ENCODE measurements around the gene DMWD.
"Not testable (repeated sequence)": the region's sequence is repeated elsewhere in the genome, so short reads cannot be mapped to it uniquely, and the experiment has no call there.

DMWD gene

DNA sequence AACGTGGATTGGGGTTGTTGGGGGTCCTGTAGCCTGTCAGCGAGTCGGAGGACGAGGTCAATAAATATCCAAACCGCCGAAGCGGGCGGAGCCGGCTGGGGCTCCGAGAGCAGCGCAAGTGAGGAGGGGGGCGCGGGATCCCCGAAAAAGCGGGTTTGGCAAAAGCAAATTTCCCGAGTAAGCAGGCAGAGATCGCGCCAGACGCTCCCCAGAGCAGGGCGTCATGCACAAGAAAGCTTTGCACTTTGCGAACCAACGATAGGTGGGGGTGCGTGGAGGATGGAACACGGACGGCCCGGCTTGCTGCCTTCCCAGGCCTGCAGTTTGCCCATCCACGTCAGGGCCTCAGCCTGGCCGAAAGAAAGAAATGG lies 22.8 kb downstream of the DMWD start:
- DNase-seq (ENCODE audit: low read depth) = no peak

DNA sequence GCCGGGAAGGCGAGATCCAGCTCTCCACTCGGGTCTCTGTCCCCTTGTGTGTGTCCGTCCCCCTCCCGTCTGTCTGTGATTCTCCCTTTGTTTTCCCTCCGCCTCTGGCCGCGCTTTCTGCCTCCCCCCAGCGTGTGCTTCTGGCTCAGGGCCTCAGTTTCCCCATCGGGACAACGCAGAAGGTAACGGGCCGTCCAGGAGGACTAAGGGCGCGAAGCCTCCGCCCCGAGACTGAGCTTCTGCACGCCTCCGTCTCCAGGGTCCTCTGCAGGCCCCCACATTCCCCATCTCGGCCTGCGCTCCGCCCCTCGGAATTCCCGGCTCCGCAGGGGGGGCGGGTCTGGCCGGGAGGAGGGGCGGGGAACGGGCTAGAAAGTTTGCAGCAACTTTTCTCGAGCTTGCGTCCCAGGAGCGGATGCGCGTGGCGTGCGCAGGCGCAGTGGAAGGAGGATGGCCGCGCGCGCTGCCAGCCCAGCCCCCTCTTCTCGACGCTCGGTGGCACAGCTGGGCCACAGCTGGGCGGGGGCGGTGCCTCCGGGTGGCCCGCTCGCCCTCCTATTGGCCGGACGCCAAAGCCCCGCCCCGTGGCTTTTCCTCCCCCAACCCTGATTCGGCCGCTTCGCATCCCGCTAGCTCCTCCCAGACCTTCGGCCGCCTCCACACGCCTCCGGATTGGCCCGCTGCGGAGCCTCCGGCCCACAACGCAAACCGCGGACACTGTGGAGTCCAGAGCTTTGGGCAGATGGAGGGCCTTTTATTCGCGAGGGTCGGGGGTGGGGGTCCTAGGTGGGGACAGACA lies 23.5 kb downstream of the DMWD start, which contains the start of gene SIX5:
SIX5 (minus strand) TSS at position 269 of the 799 bp plus-strand sequence. CDS start 408 bp downstream, outside the sequence.
- DNase-seq (ENCODE audit: low read depth) = peak; percentile 98

DNA sequence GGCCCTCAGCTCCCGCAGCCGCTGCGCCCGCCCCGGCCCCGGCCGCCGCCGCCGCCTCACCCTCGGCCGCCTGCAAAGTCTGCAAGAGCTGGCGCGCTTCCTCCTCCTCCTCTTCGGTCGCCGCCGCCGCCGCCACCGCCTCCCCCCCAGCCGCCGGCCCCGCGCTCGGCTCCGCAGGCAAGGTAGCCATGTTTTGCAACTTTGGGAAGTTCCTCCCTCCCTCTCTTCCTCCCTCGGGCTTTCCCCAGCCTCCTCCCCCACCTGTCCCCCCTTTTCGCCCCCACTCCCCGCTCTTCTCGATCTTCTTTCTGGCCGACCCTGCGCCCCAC lies 24.0 kb downstream of the DMWD start:
- peak; percentile 61 for DNase-seq (ENCODE audit: low read depth)

DNA sequence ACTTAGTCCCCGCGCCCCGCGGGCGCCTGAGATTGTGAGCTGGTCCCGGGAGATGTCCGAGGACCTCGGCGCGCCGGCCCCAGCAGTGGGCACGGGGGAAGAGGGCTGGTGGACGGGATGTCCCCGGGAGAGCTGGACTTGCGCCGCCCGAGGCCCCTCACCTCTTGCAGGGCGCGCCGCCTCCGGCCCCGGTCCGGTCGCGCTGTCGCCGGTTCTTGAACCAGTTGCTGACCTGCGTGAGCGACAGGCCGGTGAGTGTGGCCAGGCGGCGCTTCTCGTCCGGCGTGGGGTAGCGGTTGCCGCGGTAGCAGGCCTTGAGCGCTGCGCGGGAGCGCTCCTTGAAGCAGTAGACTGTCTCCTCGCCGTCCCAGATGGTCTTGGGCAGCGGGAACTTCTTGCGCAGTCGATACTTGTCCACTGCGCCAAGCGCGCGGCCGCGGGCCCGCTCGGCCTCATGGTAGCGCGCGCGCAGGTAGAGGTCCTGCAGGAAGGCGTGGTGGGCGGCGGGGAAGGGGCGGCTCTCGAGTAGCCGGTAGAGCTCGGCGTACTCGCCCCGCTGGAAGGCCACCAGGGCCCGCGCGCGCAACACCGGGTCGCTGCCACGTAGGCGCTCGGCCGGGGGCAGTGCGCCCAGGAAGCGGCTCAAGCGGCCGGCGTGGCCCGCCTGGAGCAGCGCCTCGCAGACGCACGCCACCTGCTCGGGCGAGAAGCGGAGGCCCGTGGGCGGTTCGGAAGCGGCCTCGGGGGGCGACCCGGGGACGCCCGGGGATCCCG lies 24.6 kb downstream of the DMWD start:
- peak; percentile 64 for DNase-seq (ENCODE audit: low read depth)

GRCh38 chr19:45767410-45767880 lies 25.2 kb downstream of the DMWD start:
- DNase-seq (ENCODE audit: low read depth) = peak; percentile 93

GRCh38 chr19:45766869-45767346 lies 25.7 kb downstream of the DMWD start:
- peak; percentile 50 for DNase-seq (ENCODE audit: low read depth)

DNA sequence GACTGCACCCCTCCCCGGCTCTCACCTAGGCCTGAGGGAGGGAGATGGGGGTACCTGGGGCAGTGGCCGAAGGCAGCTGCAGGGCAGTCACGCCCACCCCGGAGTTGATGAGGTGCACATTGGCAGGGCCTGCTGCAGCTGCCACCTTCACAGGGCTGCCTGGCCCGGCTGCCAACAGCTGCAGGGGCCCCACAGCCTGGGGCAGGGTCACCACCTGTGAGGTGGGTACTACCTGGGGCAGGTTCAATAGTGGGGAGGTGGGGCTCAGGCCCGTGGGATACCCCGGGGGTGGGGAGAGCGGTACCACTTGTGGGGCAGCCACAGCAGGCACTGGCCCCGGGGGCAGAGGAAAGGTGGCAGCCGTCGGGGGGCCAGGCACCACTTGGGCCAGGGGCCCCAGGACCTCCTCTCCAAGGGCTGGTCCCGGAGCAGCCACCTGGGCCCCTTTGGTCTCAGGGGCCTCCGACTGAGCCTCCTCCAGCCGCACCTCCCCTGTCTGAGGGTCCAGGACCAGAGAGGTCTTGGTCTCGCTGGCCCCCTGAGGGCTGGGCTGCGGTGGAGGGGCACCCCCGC lies 26.3 kb downstream of the DMWD start:
- DNase-seq (ENCODE audit: low read depth) = no peak

DNA sequence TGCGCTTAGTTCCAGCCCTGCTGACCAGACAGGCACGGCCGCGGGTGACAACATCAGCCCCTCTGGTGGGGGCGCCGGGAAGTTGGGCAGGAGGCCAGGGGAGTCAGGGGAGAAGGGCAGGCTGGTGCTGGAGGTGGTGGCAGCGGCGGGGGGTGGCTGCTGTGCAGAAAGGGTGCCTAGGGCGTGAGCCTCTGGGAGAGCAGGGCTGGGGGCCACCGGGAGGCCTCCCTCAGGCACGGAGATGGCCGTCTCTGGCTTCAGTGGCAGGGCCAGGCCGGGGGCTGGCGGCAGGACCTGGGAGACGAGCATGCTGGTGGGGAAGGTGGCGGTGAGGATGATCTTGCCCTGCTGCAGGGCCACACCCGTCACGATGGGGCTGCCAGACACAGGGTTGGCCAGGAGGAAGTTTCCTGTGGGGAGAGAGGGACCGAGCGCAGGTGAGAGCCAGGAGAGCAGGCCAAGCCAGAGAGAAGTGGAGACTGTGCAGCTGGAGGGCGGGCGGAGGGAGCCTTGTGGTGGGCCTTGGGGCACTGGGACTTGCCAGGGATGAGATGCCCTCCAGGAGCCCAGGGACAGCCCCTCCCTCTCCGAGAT lies 26.8 kb downstream of the DMWD start:
- DNase-seq (ENCODE audit: low read depth) = no peak

DNA sequence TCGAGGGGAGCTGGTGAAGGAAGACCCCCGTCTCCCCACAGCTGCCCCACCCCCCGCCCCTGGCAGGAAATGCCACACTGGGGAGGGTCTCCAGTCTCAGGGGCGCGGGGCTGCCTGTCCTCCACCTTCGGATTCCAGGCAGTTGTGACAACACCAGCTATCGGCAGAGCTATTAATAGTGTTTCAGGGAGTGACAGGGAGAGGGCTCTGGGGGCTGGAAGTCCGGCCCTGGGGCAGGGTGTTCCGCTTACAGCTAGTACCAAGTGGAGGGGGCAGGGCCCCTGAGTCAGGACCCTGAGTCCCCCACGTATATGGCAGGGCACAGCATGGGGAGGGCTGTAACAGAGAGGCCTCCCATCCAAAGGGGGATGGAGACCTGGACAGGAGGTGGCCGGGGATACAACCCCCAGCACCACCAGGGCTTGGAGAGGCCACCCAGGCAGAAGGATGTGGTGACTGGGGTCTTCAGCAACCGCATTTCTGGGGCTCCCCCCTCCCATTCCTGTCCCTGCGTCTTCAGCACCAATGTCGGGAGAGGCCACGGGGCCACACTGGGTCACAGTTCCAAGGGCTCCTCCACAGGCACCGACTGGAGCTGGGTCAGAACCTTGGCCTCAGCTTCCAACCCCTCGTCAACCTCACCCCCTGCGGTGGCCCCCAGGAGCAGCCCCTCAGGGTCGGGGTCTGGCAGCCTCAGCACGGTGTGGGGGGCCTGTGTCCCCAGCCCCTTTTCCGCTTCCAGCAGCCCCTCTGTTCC lies 27.5 kb downstream of the DMWD start:
- no peak for DNase-seq (ENCODE audit: low read depth)

GRCh38 chr19:45764475-45764874 lies 28.2 kb downstream of the DMWD start:
- DNase-seq (ENCODE audit: low read depth) = no peak

DNA sequence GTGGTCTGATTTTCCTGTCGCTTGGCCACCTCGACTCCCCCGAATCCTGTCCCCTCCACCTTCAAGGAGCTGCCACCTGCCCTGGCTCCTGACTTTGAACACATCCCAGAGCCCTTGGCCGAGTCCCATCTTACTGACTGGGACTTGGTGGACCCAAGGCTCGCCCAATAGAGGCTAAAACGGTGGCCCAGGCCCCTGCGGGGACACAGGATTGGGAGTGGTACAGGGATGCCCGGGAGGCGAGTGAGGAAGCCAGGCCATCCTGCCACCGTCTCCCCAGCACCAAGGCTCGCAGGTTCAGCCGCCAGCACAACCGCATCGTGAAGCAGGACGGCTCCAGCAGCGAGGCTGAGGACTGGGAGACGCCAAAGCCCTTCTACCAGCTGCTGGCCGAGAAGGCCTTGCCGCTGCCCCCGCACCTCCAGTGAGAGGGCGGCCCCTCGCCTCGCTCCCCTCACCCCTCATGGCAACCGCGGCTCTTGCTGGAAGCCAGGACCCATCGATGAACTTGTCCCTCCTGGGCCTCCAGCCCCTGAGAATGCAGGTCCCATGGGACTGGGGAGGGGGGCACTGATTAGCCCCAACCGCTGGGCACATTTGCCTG lies 28.9 kb downstream of the DMWD start:
- DNase-seq (ENCODE audit: low read depth) = no peak

DNA sequence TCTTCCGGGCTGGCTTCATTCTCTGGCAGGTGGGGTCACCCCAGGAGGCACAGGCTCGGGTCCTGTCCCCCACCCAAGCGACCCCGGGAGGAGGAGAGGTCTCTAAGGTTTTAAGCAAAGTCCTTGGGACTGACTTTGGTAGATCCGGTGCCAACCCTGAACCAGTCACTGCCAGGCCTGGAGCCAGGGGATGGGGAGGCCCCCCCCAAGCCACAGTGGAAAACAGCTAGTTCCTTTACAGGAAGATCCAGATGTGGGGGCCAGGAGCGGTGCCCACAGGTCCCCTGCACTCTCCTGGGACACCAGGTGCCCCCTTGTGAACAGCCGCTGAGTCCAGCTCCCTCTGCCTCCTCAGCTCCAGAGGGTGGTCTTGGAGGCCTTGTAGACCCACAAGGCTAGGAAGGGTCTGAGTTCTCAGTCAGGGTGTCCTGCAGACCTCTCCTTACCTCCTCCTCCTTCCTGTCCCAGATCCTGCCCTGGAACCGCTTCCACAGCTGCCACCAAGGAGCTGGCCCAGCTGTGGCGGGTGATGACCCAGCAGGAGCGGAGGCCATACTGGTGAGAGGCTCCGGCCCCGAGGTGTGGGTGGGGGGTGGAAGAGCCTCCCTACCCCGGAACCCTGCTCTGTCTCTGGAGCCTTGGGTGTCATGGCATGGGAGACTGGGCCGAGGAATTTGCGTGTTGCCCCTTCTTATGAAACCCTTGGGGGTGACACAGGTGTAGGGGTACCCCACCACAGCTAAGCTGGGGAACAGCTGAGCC lies 29.6 kb downstream of the DMWD start:
- DNase-seq (ENCODE audit: low read depth) = no peak

DNA sequence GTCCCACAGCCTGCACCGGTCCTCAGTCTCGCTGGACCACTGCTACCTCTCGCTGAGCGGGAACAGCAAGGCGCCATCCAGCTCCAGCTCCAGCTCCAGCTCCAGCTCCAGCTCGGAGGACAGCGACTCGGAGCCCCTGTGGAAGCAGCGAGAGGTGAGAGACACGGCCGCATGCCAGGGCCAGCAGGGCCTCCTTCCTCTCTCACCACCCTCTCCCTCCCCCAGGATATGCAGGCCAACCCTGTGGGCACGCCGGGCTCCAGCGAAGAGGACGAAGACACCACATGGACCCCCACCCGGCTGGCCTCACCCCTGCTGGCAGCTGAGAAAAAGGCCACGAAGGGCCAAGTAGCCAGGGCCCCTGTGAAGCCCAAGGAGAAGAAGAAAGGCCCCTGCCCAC lies 30.9 kb downstream of the DMWD start:
- DNase-seq (ENCODE audit: low read depth) = no peak

DNA sequence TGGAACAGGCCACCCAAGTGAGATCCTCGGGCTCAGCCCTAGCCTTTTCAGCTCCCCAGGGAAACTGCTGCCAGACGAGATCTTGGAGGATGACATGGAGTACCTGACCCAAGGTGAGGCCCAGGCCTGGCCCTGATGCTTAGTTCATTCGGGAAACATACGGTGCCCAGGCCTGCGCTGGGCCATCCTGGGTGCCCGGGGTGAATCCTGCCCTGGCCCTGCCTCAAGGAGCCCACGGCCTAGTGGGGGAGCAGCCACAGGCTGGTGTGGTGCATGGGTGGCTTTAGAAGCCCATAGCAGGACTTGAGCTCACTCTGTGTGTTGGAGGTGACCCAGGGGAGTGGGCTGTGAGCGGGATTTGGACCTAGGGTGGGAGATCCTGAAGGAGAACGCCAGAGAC lies 33.7 kb downstream of the DMWD start:
- no peak for DNase-seq (ENCODE audit: low read depth)

- DNase-seq (ENCODE audit: low read depth) = no peak
These were observed 35.0 kb downstream of the DMWD start for GRCh38 chr19:45757695-45758094.

DNA sequence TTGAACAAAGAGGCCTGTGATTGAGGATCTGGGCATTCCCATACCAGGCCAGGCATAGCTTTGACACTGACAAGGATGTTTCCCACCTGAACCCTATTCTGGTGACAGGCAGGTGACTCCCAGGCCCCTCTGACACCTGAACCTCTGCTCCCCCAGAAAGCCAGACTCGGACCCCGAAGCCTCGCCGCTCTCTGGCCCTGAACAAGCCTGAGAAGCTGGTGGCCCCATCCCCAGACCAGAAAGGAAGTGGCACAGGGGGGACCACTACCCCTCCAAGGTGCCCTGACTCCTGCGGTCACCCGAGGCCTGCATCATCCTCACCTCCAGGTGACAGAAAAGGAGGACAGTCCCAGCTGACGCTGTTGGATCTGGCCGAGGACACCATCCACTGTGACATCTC lies 38.3 kb downstream of the DMWD start:
- no peak for DNase-seq (ENCODE audit: low read depth)

- no peak for DNase-seq (ENCODE audit: low read depth)
These were observed 39.1 kb downstream of the DMWD start for GRCh38 chr19:45753548-45753947.

DNA sequence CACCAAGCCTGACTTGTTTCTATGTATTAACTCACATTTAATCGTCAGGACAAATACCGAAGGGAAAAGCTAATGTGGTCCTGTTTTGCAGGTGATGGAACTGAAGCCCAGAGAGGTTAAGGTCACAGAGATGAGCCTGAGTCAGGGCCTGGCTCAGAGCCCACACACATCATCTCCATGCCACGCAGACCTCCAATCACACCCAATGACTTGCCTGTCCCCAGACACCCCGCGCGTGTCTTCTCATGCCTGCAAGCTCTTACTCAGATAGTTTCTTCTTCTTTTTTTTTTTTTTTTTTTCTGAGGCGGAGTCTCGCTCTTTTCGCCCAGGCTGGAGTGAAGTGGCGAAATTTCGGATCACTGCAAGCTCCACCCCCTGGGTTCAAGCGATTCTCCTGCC lies 40.0 kb downstream of the DMWD start:
- DNase-seq (ENCODE audit: low read depth) = no peak

- not testable (repeated sequence) for DNase-seq (ENCODE audit: low read depth)
These were observed 41.2 kb downstream of the DMWD start for GRCh38 chr19:45751483-45751882.

GRCh38 chr19:45747513-45747912 lies 45.1 kb downstream of the DMWD start:
- DNase-seq (ENCODE audit: low read depth) = no peak

DNA sequence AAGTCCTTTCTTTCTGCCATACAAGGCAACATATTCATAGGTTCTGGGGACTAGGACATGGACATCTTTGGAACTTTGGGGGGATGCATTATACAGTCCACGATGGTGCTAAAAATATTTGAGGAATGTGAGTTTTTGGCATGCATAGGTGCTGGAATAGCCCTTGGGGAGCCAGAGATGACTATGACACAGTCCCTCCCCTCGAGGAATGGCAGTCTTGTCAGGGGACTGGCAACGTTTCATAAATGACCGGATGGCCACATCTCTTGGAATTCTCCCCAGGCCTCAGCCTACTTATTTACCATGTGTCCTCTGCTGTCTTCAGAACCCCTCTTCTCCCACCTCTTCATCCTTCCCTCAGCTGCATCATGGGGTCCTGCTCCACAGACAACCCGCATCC lies 45.8 kb downstream of the DMWD start:
- peak; percentile 68 for DNase-seq (ENCODE audit: low read depth)

All from EH (cell line).